ENCODE measurements around the gene DCBLD1.

GRCh38 chr6:117481926-117482239 is 591 bp upstream of the DCBLD1 start:
- TF ChIP-seq CTCF (IDR thresholded peaks at IDR 0.05; ENCODE audit: extremely low read depth in 1 of 2, insufficient read depth in 1 of 2, low read depth in 1 of 2, low read length in 2 of 2) (no peak), POLR2A (IDR thresholded peaks at IDR 0.05; ENCODE audit: low read depth, low read length) (no peak), EZH2 (IDR thresholded peaks at IDR 0.05; ENCODE audit: borderline replicate concordance, low read depth, low read length, severe bottlenecking) (no peak), MAX (IDR thresholded peaks at IDR 0.05; ENCODE audit: insufficient read depth, insufficient read length) (no peak), MYC (IDR thresholded peaks at IDR 0.05; ENCODE audit: low read depth, low read length) (no peak), POLR2AphosphoS5 (IDR thresholded peaks at IDR 0.05; ENCODE audit: insufficient read depth, low read depth, low read length) (no peak), GATA2 (IDR thresholded peaks at IDR 0.05; ENCODE audit: insufficient read depth, insufficient read length, low read depth, low read length) (no peak), JUN (IDR thresholded peaks at IDR 0.05; ENCODE audit: borderline replicate concordance, insufficient read depth, insufficient read length, low read depth) (no peak), FOS (IDR thresholded peaks at IDR 0.05; ENCODE audit: borderline replicate concordance, insufficient read depth, low read length) (no peak)

All from endothelial cell of umbilical vein (primary cell).